Esophagus (tissue), 2 donors: ENCODE results near the gene PKD1L1. TPM values are rescaled to one million over a fixed set of nuclear protein-coding genes. Genes with fewer than 3 reads are reported as not detected.

Experiments used
- H3K27ac ChIP-seq, 2 donors: one replicate each; pipeline ENCODE4 v1.5.1; 2013; ENCODE audit warnings: low read depth in 2 of 2, mild to moderate bottlenecking in 2 of 2, inconsistent platforms in 1 of 2, low read length in 1 of 2, moderate library complexity in 1 of 2
- H3K27me3 ChIP-seq, 2 donors: one replicate each; pipeline ENCODE4 v1.6.1; 2013; ENCODE audit warnings: low read length in 2 of 2, control low read depth in 1 of 2, mild to moderate bottlenecking in 1 of 2; ENCODE audit not compliant: insufficient read depth in 2 of 2, control insufficient read depth in 1 of 2
- H3K36me3 ChIP-seq, 2 donors: one replicate each; pipeline ENCODE4 v1.6.1; 2013; ENCODE audit warnings: low read length in 1 of 2; ENCODE audit not compliant: control insufficient read depth in 2 of 2, insufficient read depth in 2 of 2
- H3K4me1 ChIP-seq, 2 donors: one replicate each; pipeline ENCODE4 v1.6.1; 2013; ENCODE audit warnings: low read length in 1 of 2; ENCODE audit not compliant: control insufficient read depth in 2 of 2, insufficient read depth in 2 of 2
- H3K4me3 ChIP-seq, 2 donors: one replicate each; pipeline ENCODE4 v1.5.1; 2013; ENCODE audit warnings: low read length in 2 of 2, mild to moderate bottlenecking in 2 of 2, low read depth in 1 of 2, moderate library complexity in 1 of 2
- H3K9me3 ChIP-seq, 2 donors: one replicate each; pipeline ENCODE4 v1.6.1; 2013; ENCODE audit warnings: mild to moderate bottlenecking in 2 of 2, low read depth in 1 of 2, low read length in 1 of 2, moderate library complexity in 1 of 2; ENCODE audit not compliant: control insufficient read depth in 2 of 2, insufficient read depth in 1 of 2
- WGBS, 2 donors: extraction: QIAGEN DNeasy Blood & Tissue Kit; methylation state at CpG; one replicate each; pipeline ENCODE4 v1.1.7; 2013; 5-methylcytosine and 5-hydroxymethylcytosine counted together
- polyA plus RNA-seq, 2 donors: library from polyadenylated mRNA; stranded (reverse); fragments of 200-250 nt; gene quantifications; one replicate each; pipeline ENCODE4 v1.2.3, GENCODE V29; 2013
- donor health status: healthy with polysubstance abuse.
- donor health status: Bipolar disorder and iron deficiency.

PKD1L1 gene
- polyA plus RNA-seq, 2 donors: 0.08 to 0.25 TPM

DNA sequence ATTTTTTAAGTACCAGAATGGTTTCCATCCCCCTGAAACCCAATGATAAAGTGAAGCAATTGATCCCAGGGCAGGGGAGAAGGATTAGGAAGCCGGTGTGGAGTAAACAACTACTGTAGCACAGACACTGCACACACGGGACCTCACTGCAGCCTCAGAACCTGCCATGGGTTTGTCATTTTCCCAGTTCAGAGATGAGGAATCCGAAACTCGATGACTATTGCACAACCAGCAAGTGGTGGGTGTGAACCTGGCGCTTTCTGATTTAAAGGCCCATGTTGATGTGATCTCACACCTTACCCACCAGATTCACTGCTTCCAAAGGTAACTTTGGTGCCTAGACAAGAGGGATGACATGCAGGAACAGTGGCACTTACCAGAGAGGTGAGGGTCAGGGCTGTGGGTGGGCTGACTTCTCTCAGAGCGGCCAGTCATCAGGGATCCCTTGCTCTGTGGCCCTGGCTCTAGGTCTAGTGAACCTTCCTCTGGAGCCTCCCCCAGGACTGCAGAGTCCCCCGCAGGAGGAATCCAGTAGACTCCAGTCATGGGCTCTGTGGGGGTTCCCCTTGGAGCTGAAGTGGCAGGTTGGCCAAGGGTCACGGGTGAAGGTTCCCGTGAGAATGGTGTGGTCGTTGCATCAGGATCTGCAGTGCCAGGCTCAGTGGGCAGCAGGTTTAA lies 62.8 kb downstream of the PKD1L1 start:
- Histone ChIP-seq H3K36me3 (no peaks in the 10 kb centered on the region), H3K4me3 (no peak overlapping the region), H3K27me3 (no peaks in the 10 kb centered on the region), H3K27ac (no peak overlapping the region), H3K4me1 (no peaks in the 10 kb centered on the region), H3K9me3 (no peaks in the 10 kb centered on the region)
- 76% methylated on average over 10 of the region's 10 CpGs for WGBS, 2 donors

DNA sequence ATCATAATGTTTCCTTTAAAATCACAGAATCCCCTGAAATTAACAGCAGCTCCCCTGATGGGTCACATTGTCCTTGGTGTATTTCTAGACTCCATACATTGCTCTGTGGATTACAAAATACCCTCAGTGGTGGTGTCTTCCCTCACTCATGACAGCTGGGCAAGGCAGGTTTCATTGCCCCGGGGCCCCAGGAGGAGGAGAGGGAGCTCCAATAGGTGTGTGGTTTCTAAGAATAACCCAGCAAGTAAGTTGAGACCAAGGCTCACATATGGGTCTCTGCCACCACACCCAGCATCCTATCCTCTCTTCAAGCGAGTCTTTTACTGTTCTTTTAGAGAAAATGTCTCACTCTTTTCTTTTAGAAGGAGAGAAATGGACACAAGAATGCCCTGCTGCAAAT lies 63.6 kb downstream of the PKD1L1 start:
- Histone ChIP-seq H3K4me1 (no peaks in the 10 kb centered on the region), H3K27me3 (no peaks in the 10 kb centered on the region), H3K27ac (no peak overlapping the region), H3K4me3 (no peak overlapping the region), H3K9me3 (no peaks in the 10 kb centered on the region), H3K36me3 (no peaks in the 10 kb centered on the region)
- WGBS, 2 donors: 65 to 72% methylated on average over 2 of the region's 2 CpGs

DNA sequence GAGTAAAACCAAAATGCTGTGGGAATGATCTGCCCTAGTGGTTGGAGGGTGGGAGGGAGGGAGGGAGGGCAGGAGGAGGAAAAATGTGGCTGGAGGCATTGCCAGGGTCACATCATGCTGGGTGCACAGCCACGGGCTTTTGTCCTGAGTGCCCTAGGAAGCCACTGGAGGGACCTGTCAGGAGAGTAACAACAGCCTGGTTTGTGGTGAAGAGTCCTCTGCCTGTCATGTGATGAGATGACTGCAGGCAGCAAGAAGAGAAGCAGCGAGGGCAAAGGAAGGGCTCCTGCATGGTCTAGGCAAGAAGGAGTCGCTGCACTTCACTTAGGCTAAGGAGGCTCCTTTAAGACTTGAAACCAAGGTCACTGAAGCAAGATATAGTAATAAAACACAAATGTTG lies 65.6 kb downstream of the PKD1L1 start:
- no peaks in the 10 kb centered on the region for H3K4me1 ChIP-seq
- no peaks in the 10 kb centered on the region for H3K36me3 ChIP-seq
- WGBS, 2 donors: 70 to 80% methylated on average over 3 of the region's 3 CpGs
- H3K4me3 ChIP-seq: no peak overlapping the region
- no peaks in the 10 kb centered on the region for H3K27me3 ChIP-seq
- H3K9me3 ChIP-seq: no peaks in the 10 kb centered on the region
- H3K27ac ChIP-seq: no peak overlapping the region

GRCh38 chr7:47881256-47881655 lies 67.0 kb downstream of the PKD1L1 start:
- Histone ChIP-seq H3K4me3 (no peak overlapping the region), H3K27me3 (no peaks in the 10 kb centered on the region), H3K4me1 (no peaks in the 10 kb centered on the region), H3K9me3 (no peaks in the 10 kb centered on the region), H3K36me3 (no peaks in the 10 kb centered on the region), H3K27ac (no peak overlapping the region)
- 81 to 87% methylated on average over 4 of the region's 4 CpGs for WGBS, 2 donors

DNA sequence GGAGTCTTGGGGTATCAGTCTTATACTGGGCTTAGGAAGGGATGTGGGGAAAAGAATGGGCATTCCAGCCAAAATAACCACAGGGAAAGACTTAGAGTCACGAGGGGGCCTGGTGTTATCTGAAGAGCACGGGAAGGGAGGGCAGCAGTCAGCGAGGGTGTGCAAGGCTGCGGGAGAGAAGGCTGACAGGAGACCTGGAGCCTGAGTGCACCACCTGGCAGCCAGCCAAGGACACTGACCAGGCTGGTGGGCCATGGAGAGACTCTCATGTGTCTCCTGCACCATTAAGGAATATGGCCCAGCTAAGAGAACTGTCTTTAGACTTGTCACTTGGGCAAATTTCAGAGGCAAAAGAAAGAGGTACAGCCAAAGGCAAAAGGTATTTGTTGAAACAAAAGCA lies 69.6 kb downstream of the PKD1L1 start:
- 63 to 76% methylated on average over 4 of the region's 4 CpGs for WGBS, 2 donors
- no peak overlapping the region for H3K4me3 ChIP-seq
- H3K36me3 ChIP-seq: no peaks in the 10 kb centered on the region
- H3K9me3 ChIP-seq: no peaks in the 10 kb centered on the region
- H3K4me1 ChIP-seq: no peaks in the 10 kb centered on the region
- H3K27ac ChIP-seq: no peak overlapping the region
- no peaks in the 10 kb centered on the region for H3K27me3 ChIP-seq

DNA sequence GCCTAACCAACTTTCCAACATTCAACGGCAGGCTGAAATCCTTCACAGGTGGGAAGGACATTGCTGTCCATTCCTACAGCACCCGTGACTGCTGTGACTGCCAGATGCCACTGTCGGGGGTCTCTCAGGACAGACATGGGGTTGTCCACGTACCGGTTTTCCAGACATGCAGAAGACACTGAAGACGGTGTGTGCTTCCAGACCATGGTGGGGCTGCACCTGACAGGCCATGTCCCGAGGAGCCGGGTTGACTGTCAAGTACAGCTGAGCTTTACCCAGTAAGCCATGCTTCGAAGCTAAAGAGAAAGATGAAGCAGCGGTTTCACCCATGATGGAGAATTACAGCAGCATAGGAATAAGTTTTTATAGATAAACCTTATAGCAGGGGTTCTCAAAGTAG lies 70.9 kb downstream of the PKD1L1 start:
- Histone ChIP-seq H3K36me3 (no peaks in the 10 kb centered on the region), H3K27ac (no peak overlapping the region), H3K4me3 (no peak overlapping the region), H3K9me3 (no peaks in the 10 kb centered on the region), H3K4me1 (no peaks in the 10 kb centered on the region), H3K27me3 (no peaks in the 10 kb centered on the region)
- 91 to 95% methylated on average over 10 of the region's 10 CpGs for WGBS, 2 donors

GRCh38 chr7:47875998-47876744 lies 72.1 kb downstream of the PKD1L1 start:
- no peaks in the 10 kb centered on the region for H3K4me1 ChIP-seq
- no peak overlapping the region for H3K27ac ChIP-seq
- no peaks in the 10 kb centered on the region for H3K27me3 ChIP-seq
- WGBS, 2 donors: 78 to 82% methylated on average over 2 of the region's 2 CpGs
- no peaks in the 10 kb centered on the region for H3K9me3 ChIP-seq
- H3K4me3 ChIP-seq: no peak overlapping the region
- no peaks in the 10 kb centered on the region for H3K36me3 ChIP-seq

DNA sequence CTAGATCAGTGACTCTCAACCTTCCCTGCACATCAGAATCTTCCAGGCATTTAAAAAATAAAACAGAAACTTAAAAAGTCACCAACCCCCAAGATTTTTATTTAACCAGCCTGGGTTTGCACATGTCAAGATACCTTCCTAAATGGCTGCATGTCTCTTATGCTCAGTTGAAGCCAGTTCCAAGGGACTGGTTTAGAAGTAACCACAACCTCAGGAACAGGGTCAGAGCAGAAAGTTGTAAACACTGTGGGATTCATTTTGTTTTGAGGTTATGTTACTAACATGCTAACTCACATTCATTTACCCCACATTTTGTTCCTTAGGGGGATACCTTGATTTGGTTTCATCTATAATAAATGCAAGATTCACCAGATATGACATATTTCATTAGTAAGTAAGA lies 72.9 kb downstream of the PKD1L1 start:
- no peaks in the 10 kb centered on the region for H3K9me3 ChIP-seq
- no peaks in the 10 kb centered on the region for H3K36me3 ChIP-seq
- H3K27ac ChIP-seq: no peak overlapping the region
- no peaks in the 10 kb centered on the region for H3K27me3 ChIP-seq
- H3K4me1 ChIP-seq: no peaks in the 10 kb centered on the region
- H3K4me3 ChIP-seq: no peak overlapping the region

DNA sequence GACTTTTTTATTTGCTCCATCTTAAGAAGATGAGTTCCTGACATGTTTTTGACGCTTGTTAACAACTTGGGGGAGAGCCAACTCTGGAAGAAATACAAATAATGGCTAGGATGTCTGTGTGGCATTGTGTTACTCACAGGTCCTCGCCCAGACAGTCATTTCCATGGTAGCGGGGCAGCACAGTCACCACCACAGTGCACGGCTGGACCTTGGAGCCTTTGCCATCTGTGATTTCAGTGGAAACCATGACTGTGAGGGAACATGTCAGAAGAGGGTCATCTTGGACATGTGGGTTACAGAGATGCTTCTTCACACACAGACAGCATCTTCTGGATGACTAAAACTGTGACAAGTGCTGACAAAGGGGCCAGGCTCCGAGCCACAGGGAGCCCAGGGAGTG lies 74.5 kb downstream of the PKD1L1 start:
- Histone ChIP-seq H3K4me1 (no peaks in the 10 kb centered on the region), H3K9me3 (no peaks in the 10 kb centered on the region), H3K27ac (no peak overlapping the region), H3K4me3 (no peak overlapping the region), H3K36me3 (no peaks in the 10 kb centered on the region), H3K27me3 (no peaks in the 10 kb centered on the region)
- WGBS, 2 donors: 72 to 82% methylated on average over 5 of the region's 5 CpGs

DNA sequence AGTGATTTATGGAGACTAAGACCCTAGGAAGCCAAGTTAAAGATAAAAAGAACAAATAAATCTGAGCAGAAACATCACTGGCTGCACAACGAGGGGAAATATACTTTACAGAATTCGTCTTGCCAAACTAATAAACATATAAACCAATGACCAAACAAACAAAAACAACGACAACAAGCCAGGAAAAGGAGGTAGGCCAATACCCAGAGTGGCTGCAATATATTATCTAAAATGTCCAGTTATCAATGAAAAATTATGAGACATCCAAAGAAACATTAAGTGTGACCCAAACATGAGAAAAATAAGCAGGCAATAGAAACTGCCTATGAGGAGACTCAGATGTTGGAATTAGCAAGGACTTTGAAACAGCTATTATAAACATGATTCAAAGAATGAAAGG lies 81.0 kb downstream of the PKD1L1 start:
- no peak overlapping the region for H3K4me3 ChIP-seq
- no peaks in the 10 kb centered on the region for H3K9me3 ChIP-seq
- H3K4me1 ChIP-seq: no peaks in the 10 kb centered on the region
- 74 to 76% methylated on average over 3 of the region's 3 CpGs for WGBS, 2 donors
- H3K27me3 ChIP-seq: no peaks in the 10 kb centered on the region
- peaks cover 0 to 3% of the 10 kb centered on the region in 2 donors for H3K36me3 ChIP-seq
- H3K27ac ChIP-seq: no peak overlapping the region
